Vagina (tissue), 2 donors: ENCODE measurements around the gene TBCE.

ENCODE experiments used
- CTCF ChIP-seq, 3 experiments: fragments of 450-650 bp in 2 of 3; fragments of 200-600 bp in 1 of 3; sonication (generic) in 1 of 3; IDR thresholded peaks; one replicate each; pipeline ENCODE4 v1.5.1; 2017 to 2019; ENCODE audit warnings: antibody characterized with exemption in 3 of 3, mild to moderate bottlenecking in 2 of 3, moderate library complexity in 2 of 3
- POLR2A ChIP-seq, 2 donors: fragments of 450-650 bp; IDR thresholded peaks; one replicate each; pipeline ENCODE4 v1.6.1; 2017; ENCODE audit warnings: antibody characterized with exemption in 2 of 2, mild to moderate bottlenecking in 2 of 2, moderate library complexity in 2 of 2

- TF ChIP-seq CTCF (IDR thresholded peaks at IDR 0.05), result no peak
- no peak for TF ChIP-seq POLR2A (IDR thresholded peaks at IDR 0.05)
Observed at GRCh38 chr1:235425357-235425756, 58.1 kb downstream of the TBCE start.
